ENCODE results near the gene C1QTNF1.

DNA sequence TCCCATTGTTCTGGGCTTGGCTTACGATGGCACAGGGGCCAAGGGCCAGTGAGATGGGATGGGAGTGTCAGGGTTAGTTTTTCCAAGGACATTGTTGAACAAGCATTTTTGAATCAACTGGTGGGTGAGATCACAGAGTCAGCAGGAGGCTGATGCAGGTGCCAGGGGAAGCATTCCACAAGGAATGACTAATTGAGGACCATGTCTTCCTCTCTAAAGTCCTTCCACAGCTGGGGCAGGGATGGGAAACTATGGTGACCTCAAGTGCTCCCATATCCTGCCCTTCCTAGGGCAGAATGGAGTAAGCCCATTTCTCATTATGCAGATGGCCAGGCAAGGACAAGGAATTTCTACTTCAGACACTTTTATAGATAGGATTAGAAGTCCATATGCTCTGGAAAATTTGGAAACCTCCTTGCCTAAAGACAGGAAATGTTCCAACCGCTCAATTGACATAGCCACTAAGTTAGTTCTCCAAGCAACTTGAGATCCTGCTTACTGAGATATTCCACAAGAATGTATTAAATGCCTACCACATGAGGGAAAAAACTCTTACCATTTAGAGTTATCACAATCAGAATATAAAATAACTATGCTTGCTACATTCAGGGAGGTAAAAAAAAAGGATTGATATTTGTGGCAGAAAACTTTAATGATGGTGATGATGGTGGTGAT lies 29.4 kb downstream of the C1QTNF1 start:
- TF ChIP-seq, protein P1, sequence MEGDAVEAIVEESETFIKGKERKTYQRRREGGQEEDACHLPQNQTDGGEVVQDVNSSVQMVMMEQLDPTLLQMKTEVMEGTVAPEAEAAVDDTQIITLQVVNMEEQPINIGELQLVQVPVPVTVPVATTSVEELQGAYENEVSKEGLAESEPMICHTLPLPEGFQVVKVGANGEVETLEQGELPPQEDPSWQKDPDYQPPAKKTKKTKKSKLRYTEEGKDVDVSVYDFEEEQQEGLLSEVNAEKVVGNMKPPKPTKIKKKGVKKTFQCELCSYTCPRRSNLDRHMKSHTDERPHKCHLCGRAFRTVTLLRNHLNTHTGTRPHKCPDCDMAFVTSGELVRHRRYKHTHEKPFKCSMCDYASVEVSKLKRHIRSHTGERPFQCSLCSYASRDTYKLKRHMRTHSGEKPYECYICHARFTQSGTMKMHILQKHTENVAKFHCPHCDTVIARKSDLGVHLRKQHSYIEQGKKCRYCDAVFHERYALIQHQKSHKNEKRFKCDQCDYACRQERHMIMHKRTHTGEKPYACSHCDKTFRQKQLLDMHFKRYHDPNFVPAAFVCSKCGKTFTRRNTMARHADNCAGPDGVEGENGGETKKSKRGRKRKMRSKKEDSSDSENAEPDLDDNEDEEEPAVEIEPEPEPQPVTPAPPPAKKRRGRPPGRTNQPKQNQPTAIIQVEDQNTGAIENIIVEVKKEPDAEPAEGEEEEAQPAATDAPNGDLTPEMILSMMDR (IDR thresholded peaks at IDR 0.05 in 2 of 3, conservative IDR thresholded peaks at IDR 0.05 in 1 of 3; ENCODE audit: borderline replicate concordance in 1 of 3, insufficient read depth in 1 of 3, low read depth in 2 of 3, low read length in 2 of 3) = no peak
- TF ChIP-seq EZH2 (IDR thresholded peaks at IDR 0.05) (no peak), CEBPB (IDR thresholded peaks at IDR 0.05; ENCODE audit: low read depth) (no peak), ZNF274 (IDR thresholded peaks at IDR 0.05; ENCODE audit: low read depth, low read length) (no peak), JUND (IDR thresholded peaks at IDR 0.05) (no peak), EZH2phosphoT487 (IDR thresholded peaks at IDR 0.05; ENCODE audit: borderline replicate concordance) (no peak), CBX3 (IDR thresholded peaks at IDR 0.05; ENCODE audit: low read depth) (no peak), EGR1 (IDR thresholded peaks at IDR 0.05; ENCODE audit: low read depth) (no peak), POLR2AphosphoS5 (IDR thresholded peaks at IDR 0.05; ENCODE audit: low read depth, low read length) (no peak), POLR2A (IDR thresholded peaks at IDR 0.05; ENCODE audit: borderline replicate concordance, extremely low read depth, insufficient read depth, insufficient read length) (no peak), SP1 (IDR thresholded peaks at IDR 0.05; ENCODE audit: low read depth) (no peak), ZFX (IDR thresholded peaks at IDR 0.05) (no peak)
- TF ChIP-seq, protein P2, sequence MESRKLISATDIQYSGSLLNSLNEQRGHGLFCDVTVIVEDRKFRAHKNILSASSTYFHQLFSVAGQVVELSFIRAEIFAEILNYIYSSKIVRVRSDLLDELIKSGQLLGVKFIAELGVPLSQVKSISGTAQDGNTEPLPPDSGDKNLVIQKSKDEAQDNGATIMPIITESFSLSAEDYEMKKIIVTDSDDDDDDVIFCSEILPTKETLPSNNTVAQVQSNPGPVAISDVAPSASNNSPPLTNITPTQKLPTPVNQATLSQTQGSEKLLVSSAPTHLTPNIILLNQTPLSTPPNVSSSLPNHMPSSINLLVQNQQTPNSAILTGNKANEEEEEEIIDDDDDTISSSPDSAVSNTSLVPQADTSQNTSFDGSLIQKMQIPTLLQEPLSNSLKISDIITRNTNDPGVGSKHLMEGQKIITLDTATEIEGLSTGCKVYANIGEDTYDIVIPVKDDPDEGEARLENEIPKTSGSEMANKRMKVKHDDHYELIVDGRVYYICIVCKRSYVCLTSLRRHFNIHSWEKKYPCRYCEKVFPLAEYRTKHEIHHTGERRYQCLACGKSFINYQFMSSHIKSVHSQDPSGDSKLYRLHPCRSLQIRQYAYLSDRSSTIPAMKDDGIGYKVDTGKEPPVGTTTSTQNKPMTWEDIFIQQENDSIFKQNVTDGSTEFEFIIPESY (IDR thresholded peaks at IDR 0.05; ENCODE audit: extremely low read depth, insufficient replicate concordance, low read length) = no peak

Measured in HCT116 (cell line).